Stimulated activated naive CD8-positive, alpha-beta T cell treated with anti-CD3 and anti-CD28 coated beads, Interleukin-15, amount 100 ng/mL, for 72 hours (primary cell): Measurements from ENCODE around the gene AUTS2.

Source experiments
- ATAC-seq: fragments of 150-1000 bp; cut with Tn5 transposase; 2 replicates; pipeline ENCODE4 v1.10.0; 2021; ENCODE audit warnings: mild to moderate bottlenecking, moderate library complexity
- DNase-seq, 2 donors: peaks; one replicate each; pipeline ENCODE4 v3.0.0; 2021 to 2022
- H3K27ac Mint-ChIP-seq, 2 donors: one replicate each; pipeline ENCODE4 v1.8.0; 2022; ENCODE audit warnings: mild to moderate bottlenecking in 2 of 2, mixed read lengths in 2 of 2, moderate library complexity in 2 of 2
- H3K27me3 Mint-ChIP-seq: one replicate; pipeline ENCODE4 v1.8.0; 2022; ENCODE audit warnings: mixed read lengths
- H3K4me1 Mint-ChIP-seq: one replicate; pipeline ENCODE4 v1.8.0; 2022; ENCODE audit warnings: mild to moderate bottlenecking, mixed read lengths
- H3K4me3 Mint-ChIP-seq, 2 donors: one replicate each; pipeline ENCODE4 v1.8.0; 2022; ENCODE audit warnings: mild to moderate bottlenecking in 2 of 2, mixed read lengths in 2 of 2, moderate library complexity in 1 of 2
- H3K9me3 Mint-ChIP-seq, 2 donors: one replicate each; pipeline ENCODE4 v1.8.0; 2022; ENCODE audit warnings: mixed read lengths in 2 of 2

AUTS2 gene

GRCh38 chr7:70574314-70574834 lies 976.1 kb downstream of the AUTS2 start:
- Mint-ChIP-seq H3K27me3 (no peaks in the 10 kb centered on the region), H3K4me3 (no peak overlapping the region), H3K9me3 (no peaks in the 10 kb centered on the region), H3K27ac (no peak overlapping the region), H3K4me1 (no peaks in the 10 kb centered on the region)
- ATAC-seq (no peak), DNase-seq (no peak)

GRCh38 chr7:70574970-70575799 lies 976.9 kb downstream of the AUTS2 start:
- H3K4me3 Mint-ChIP-seq = no peak overlapping the region
- no peak overlapping the region for H3K27ac Mint-ChIP-seq
- no peaks in the 10 kb centered on the region for H3K27me3 Mint-ChIP-seq
- ATAC-seq (no peak), DNase-seq (no peak)
- no peaks in the 10 kb centered on the region for H3K9me3 Mint-ChIP-seq
- no peaks in the 10 kb centered on the region for H3K4me1 Mint-ChIP-seq

GRCh38 chr7:70577078-70577477 lies 978.8 kb downstream of the AUTS2 start:
- Mint-ChIP-seq H3K27ac (no peak overlapping the region), H3K27me3 (no peaks in the 10 kb centered on the region), H3K9me3 (no peaks in the 10 kb centered on the region), H3K4me1 (no peaks in the 10 kb centered on the region), H3K4me3 (no peak overlapping the region)
- ATAC-seq = no peak
- no peak for DNase-seq

DNA sequence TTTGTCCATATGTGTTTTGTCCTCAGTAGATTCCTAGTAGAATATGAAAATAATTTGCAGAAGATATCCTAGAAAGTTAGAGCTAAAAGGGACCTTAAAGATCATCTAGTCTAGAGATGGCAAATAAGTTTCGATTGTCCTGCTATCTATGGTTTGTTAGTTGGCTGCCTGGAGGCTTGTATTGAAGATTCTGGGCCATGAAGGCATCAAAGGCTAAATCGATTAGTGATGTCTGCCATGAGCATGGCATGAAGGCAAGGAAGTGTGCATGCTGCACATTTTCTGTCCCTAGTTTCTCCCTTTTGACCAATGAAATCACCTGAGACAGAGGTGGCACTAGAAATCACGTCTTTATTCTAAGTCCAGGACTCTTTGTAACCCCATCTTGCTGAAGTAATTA lies 979.9 kb downstream of the AUTS2 start:
- ATAC-seq (no peak), DNase-seq (no peak)
- Mint-ChIP-seq H3K4me1 (no peaks in the 10 kb centered on the region), H3K4me3 (no peak overlapping the region), H3K27ac (no peak overlapping the region), H3K9me3 (no peaks in the 10 kb centered on the region), H3K27me3 (no peaks in the 10 kb centered on the region)

- H3K4me1 Mint-ChIP-seq = no peaks in the 10 kb centered on the region
These were observed 981.3 kb downstream of the AUTS2 start for GRCh38 chr7:70579397-70580097.

DNA sequence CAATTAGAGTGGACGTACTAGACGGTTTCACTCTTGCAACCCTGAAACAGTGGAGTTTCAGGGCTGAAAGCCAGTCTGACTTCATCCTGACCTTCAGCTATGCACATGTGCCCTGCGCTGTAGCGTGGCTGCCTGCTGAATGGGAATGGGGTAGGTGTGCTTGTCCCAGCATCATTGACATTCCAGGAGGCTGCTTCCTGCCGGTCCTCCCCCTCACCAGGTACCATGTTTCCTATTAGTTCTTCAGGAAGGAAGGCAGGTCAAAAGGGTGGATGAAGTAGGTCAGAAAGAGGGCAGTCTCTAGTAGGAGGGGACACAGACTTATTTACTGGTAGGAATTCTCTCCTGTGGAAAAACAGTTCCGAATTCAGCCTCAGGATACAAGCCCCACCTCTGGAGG lies 981.9 kb downstream of the AUTS2 start:
- Mint-ChIP-seq H3K27me3 (no peaks in the 10 kb centered on the region), H3K9me3 (no peaks in the 10 kb centered on the region), H3K4me3 (no peak overlapping the region), H3K4me1 (no peaks in the 10 kb centered on the region), H3K27ac (no peak overlapping the region)
- ATAC-seq (no peak), DNase-seq (no peak)

More at GRCh38 chr7:70579397-70580097, 981.3 kb downstream of the AUTS2 start:
- DNase-seq (no peak), ATAC-seq (no peak)
- H3K4me3 Mint-ChIP-seq = no peak overlapping the region
- H3K9me3 Mint-ChIP-seq = no peaks in the 10 kb centered on the region
- no peak overlapping the region for H3K27ac Mint-ChIP-seq
- no peaks in the 10 kb centered on the region for H3K27me3 Mint-ChIP-seq

DNA sequence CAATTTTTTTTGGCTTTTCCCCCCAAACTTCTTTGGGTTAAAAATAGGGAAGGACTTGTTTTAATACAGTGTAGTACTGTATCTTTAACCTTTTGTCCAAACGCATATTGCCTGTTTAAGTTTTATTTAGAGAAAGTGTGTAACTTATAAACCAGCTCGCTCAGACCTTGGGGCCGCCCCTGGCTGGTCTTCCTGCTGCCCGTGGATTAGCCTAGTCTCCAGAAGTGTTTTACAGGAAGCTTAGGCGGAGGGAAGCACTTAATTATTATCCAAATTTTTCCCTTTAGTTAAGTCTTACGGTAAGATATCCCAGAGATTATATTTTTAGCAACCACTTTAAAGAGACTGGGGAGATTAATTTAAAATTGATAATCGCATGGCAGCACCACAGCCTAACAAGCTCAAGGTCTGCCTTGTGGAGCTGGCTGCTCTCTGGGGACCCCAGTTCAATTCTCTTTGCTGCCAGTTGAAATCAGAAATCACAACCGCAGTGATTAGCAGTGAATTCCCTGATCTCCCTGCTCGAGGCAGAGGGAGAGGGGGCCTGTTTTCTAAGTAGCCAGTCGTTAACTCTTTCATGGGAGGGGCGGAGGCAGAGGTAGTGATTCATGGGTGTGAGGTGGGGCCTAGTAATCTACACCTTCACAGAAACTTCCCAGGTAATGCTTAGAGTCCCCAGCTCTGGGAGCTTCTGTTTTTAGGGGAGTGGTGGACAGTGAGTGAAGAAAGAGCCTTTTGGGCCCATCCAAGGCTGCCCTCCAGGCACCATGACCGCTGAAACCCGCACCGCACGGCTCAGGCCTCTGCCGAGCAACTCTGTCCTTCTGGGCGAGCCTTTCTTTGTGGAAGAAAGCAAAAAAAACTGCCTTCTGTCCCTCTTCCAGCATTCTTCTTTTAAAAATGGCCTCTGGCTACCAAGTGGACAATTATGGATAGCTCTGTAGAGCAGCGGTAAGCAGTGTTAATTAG lies 984.9 kb downstream of the AUTS2 start:
- Mint-ChIP-seq H3K27me3 (no peaks in the 10 kb centered on the region), H3K27ac (no peak overlapping the region), H3K9me3 (no peaks in the 10 kb centered on the region), H3K4me1 (no peaks in the 10 kb centered on the region), H3K4me3 (no peak overlapping the region)
- DNase-seq = no peak
- no peak for ATAC-seq

DNA sequence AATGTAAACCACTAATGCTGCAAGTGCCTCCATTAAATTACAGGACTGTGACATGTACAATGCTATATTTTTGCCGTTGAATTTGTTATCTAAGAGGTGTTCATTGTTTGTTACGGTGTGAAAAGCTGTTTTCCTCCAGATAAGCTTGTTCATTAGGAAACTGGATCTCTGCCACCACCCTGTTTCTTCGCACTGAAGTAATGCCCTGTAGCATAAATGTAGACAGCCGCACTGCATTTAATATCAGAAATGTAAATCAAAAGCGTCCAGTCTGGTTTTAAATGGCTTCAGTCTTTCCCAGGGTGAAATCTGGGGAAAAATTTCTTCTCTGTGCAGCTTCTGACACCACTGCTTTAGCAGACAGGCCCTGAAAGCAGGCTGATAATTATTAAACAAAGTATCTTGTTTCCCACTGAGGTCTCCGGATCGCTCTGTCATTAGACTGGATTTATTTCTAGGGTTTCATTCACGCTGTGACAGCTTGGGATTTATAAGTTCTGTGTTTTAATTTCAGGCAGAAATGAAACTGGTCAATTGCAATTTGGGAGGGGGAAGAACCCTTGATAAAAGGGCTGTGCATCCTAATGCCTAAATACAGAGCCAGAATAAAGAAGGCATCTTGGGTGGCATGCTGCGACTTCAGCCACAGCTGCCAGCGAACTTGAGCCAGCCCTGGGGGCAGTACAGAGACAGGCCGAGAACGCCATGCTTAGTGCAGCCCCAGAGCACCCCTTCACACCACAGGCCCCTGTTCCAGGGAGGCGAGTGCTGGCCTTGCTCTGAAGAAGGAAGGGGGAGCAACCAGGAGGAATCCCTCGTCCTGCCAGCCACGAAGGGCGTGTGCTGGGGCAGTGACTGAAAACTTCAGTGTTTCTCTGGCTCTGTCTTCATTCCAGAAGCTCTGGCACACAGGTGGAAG lies 985.9 kb downstream of the AUTS2 start:
- no peaks in the 10 kb centered on the region for H3K27me3 Mint-ChIP-seq
- H3K4me3 Mint-ChIP-seq = no peak overlapping the region
- no peak for ATAC-seq
- DNase-seq = no peak
- H3K9me3 Mint-ChIP-seq = no peaks in the 10 kb centered on the region
- no peak overlapping the region for H3K27ac Mint-ChIP-seq
- no peaks in the 10 kb centered on the region for H3K4me1 Mint-ChIP-seq

GRCh38 chr7:70585071-70585470 lies 986.8 kb downstream of the AUTS2 start:
- Mint-ChIP-seq H3K27me3 (no peaks in the 10 kb centered on the region), H3K4me1 (no peaks in the 10 kb centered on the region), H3K4me3 (no peak overlapping the region), H3K27ac (no peak overlapping the region), H3K9me3 (no peaks in the 10 kb centered on the region)
- ATAC-seq = no peak
- no peak for DNase-seq

DNA sequence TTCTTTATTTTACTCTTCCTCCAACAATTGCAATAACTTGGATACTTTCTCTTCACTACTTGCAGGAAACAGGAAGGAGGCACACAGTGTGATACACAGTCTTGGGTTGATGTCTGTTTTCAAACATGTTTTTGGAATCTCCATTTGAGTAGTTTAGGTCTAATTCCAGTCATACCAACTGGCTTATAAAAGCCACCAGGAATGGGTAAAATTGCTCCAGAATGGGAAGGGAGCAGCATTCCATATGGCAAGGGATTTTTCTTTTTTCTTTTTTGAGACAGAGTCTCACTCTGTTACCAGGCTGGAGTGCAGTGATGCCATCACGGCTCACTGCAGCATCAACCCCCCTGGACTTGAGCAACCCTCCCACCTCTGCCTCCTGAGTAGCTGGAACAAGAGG lies 988.5 kb downstream of the AUTS2 start:
- Mint-ChIP-seq H3K27me3 (no peaks in the 10 kb centered on the region), H3K4me3 (no peak overlapping the region), H3K4me1 (no peaks in the 10 kb centered on the region), H3K9me3 (no peaks in the 10 kb centered on the region), H3K27ac (no peak overlapping the region)
- DNase-seq (no peak), ATAC-seq (no peak)

GRCh38 chr7:70587739-70588138 lies 989.5 kb downstream of the AUTS2 start:
- Mint-ChIP-seq H3K27ac (no peak overlapping the region), H3K27me3 (no peaks in the 10 kb centered on the region), H3K9me3 (no peaks in the 10 kb centered on the region), H3K4me3 (no peak overlapping the region), H3K4me1 (no peaks in the 10 kb centered on the region)
- DNase-seq (no peak), ATAC-seq (no peak)

GRCh38 chr7:70588191-70588921 lies 990.1 kb downstream of the AUTS2 start:
- no peaks in the 10 kb centered on the region for H3K27me3 Mint-ChIP-seq
- no peak overlapping the region for H3K27ac Mint-ChIP-seq
- H3K9me3 Mint-ChIP-seq = no peaks in the 10 kb centered on the region
- no peak overlapping the region for H3K4me3 Mint-ChIP-seq
- DNase-seq = no peak
- no peaks in the 10 kb centered on the region for H3K4me1 Mint-ChIP-seq
- no peak for ATAC-seq

- no peaks in the 10 kb centered on the region for H3K4me1 Mint-ChIP-seq
- no peak for ATAC-seq
These were observed 990.7 kb downstream of the AUTS2 start for GRCh38 chr7:70589010-70589409.

DNA sequence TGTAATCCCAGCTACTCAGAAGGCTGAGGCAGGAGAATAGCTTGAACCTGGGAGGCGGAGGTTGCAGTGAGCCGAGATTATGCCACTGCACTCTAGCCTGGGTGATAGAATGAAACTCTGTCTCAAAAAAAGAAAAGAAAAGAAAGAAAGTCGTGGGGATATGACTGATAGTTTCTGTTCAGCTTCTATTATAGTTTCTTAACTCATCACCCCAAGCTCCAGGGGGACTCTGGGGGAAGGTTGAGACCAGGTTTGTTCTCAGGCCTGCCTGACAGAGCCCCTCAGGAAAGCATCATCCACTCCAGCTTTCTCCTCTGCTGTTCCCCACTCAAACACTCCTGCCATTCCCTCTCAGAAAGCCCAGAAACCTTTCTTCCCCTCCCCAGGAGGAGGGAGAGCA lies 991.3 kb downstream of the AUTS2 start:
- H3K27ac Mint-ChIP-seq = no peak overlapping the region
- no peak for DNase-seq
- no peaks in the 10 kb centered on the region for H3K4me1 Mint-ChIP-seq
- H3K9me3 Mint-ChIP-seq = no peaks in the 10 kb centered on the region
- no peak overlapping the region for H3K4me3 Mint-ChIP-seq
- peaks cover 5% of the 10 kb centered on the region for H3K27me3 Mint-ChIP-seq
- no peak for ATAC-seq

More at GRCh38 chr7:70589010-70589409, 990.7 kb downstream of the AUTS2 start:
- Mint-ChIP-seq H3K9me3 (no peaks in the 10 kb centered on the region), H3K27me3 (no peaks in the 10 kb centered on the region), H3K27ac (no peak overlapping the region), H3K4me3 (no peak overlapping the region)
- no peak for DNase-seq
